Lower leg skin (tissue), 4 donors: Measurements from ENCODE around the gene SERAC1. TPM values are rescaled to one million over a fixed set of nuclear protein-coding genes. Genes with fewer than 3 reads are reported as not detected.
"Not testable (repeated sequence)": the region's sequence is repeated elsewhere in the genome, so short reads cannot be mapped to it uniquely, and the experiment has no call there.

ENCODE experiments used
- DNase-seq, 2 donors: peaks; one replicate each; pipeline ENCODE4 v3.0.0-alpha.2; 2019; ENCODE audit warnings: low spot score in 2 of 2
- H3K4me3 ChIP-seq: fragments of 200-600 bp; sonication (generic); 2 replicates; pipeline ENCODE4 v1.5.1; 2017; ENCODE audit warnings: mild to moderate bottlenecking, low read depth; ENCODE audit not compliant: poor library complexity, severe bottlenecking
- CTCF ChIP-seq, 3 donors: fragments of 450-650 bp; IDR thresholded peaks; one replicate each; pipeline ENCODE4 v1.5.1; 2016; ENCODE audit warnings: antibody characterized with exemption in 3 of 3, mild to moderate bottlenecking in 3 of 3, moderate library complexity in 2 of 3
- POLR2A ChIP-seq, 2 donors: fragments of 450-650 bp; IDR thresholded peaks; one replicate each; pipeline ENCODE4 v1.6.1; 2016 to 2017; ENCODE audit warnings: antibody characterized with exemption in 2 of 2, mild to moderate bottlenecking in 1 of 2, moderate library complexity in 1 of 2
- WGBS, 2 donors: methylation state at CpG; one replicate each; pipeline ENCODE4 v1.1.5; 2018; 5-methylcytosine and 5-hydroxymethylcytosine counted together
- intact Hi-C: fragments of 100-400 bp; cut with DNase I; formaldehyde crosslinking; loops from one replicate; pipeline ENCODE4 v1.15.0; 2023; ENCODE audit warnings: low total_unique reads
- total RNA-seq, 4 donors: library from RNA; depleted of rRNA; stranded (reverse); fragments of >200 nt; gene quantifications; one replicate each; pipeline ENCODE4 v1.1.0, GENCODE V29; 2016

Gene SERAC1
- total RNA-seq, 4 donors from 2014 or later, result 9.2 to 13.9 (median 11.0) TPM

DNA sequence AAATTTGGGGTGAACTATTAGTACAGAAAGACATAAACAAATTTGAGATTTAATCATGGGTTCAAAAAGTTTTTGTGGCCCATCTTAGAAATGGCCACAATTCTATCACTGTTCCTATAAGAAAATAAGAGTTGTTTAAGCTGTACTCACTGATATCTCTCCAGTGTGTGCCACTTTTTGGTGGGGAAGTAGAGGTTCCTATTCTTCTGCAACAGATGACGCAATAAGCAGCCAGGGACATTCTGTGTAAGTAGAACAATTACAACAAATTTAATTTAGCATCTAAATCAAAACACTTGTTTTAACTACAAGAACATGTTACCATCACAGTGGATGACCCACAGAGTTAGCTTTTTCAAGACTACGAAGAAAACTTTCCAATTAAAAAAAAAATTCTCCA lies 9.9 kb downstream of the SERAC1 start:
- H3K4me3 ChIP-seq, result no peak overlapping the region
- TF ChIP-seq POLR2A (IDR thresholded peaks at IDR 0.05), result no peak
- intact Hi-C loops, result no loop called here
- WGBS, 2 donors, result 79 to 83% methylated on average over 2 of the region's 2 CpGs
- DNase-seq, result no peak

DNA sequence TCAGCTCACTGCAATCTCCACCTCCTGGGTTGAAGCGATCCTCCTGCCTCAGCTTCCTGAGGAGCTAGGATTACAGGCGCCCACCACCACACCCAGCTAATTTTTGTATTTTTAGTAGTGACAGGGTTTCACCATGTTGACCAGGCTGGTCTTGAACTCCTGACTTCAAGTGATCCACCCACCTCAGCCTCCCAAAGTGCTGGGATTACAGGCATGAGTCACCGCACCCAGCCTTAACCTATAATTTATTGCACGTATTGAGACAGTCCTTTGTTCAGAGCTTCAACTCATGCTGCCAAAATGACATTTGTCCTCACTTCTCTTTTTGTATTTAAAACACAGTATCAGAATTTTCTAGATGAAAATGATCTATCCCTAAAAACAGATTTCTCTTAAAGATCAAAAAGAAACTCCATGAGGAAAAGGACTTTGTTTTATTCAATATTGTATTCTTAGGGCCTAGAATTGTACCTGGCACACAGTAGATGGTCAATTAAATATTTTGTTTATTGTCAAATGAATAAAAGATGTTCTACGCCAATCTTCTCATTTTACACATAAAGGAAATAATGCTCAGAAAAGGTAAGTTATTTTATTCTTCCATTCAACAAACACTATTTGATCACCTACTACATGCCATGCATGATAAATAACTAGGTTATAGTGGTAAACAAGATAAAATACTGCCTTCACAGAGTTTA lies 10.8 kb downstream of the SERAC1 start:
- DNase-seq, result no peak
- no peak for TF ChIP-seq CTCF (IDR thresholded peaks at IDR 0.05)
- TF ChIP-seq POLR2A (IDR thresholded peaks at IDR 0.05), result no peak
- 87 to 94% methylated on average over 5 of the region's 5 CpGs for WGBS, 2 donors
- intact Hi-C loops, result no loop called here
- H3K4me3 ChIP-seq, result no peak overlapping the region

GRCh38 chr6:158154816-158155215 lies 13.2 kb downstream of the SERAC1 start:
- 95 to 97% methylated on average over 8 of the region's 8 CpGs for WGBS, 2 donors
- intact Hi-C loops, result no loop called here
- TF ChIP-seq CTCF (IDR thresholded peaks at IDR 0.05) (no peak), POLR2A (IDR thresholded peaks at IDR 0.05) (no peak)
- no peak overlapping the region for H3K4me3 ChIP-seq
- DNase-seq, result no peak

DNA sequence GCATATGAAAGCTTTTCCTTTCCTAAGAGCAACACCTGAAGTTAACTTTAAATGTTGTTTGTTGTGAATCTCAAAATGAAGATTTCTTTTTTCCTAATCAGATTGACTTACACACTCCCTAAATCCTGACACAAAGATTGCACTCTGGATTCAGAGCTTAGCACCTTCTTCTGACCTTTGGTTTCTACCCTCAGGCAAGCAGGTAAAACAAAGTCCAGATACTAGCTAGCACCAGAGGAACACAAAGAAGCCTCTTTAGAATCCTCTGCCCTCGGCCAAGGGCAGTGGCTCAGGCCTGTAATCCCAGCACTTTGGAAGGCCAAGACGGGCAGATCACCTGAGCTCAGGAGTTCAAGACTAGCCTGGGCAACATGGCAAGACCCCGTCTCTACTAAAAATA lies 14.5 kb downstream of the SERAC1 start:
- 90 to 98% methylated on average over 3 of the region's 3 CpGs for WGBS, 2 donors
- H3K4me3 ChIP-seq, result no peak overlapping the region
- intact Hi-C loops, result no loop called here
- DNase-seq, result no peak
- TF ChIP-seq POLR2A (IDR thresholded peaks at IDR 0.05) (no peak), CTCF (IDR thresholded peaks at IDR 0.05) (no peak)

DNA sequence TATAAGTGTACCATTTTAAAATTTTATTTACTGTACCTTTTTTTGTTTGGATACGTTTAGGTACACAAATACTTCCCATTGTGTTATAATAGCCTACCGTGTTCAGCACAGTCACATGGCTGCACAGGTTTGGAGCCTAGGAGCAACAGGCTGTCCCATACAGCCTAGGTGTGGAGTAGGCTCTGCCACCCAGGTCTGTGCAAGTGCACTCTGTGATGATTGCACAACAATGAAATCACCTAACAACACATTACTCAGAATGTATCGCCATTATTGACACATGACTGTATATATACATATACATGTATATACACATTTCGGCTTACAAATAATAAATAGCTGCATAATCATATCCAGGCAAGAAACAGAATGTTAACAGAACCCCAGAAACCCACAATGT lies 15.4 kb downstream of the SERAC1 start:
- 82 to 89% methylated on average over 4 of the region's 4 CpGs for WGBS, 2 donors
- DNase-seq, result no peak
- TF ChIP-seq CTCF (IDR thresholded peaks at IDR 0.05) (no peak), POLR2A (IDR thresholded peaks at IDR 0.05) (no peak)
- intact Hi-C loops, result no loop called here
- no peak overlapping the region for H3K4me3 ChIP-seq

- intact Hi-C loops, DNase-seq, H3K4me3 ChIP-seq: not testable (repeated sequence)
- WGBS, 2 donors, result 97% methylated on average over 7 of the region's 7 CpGs
These were observed 16.0 kb downstream of the SERAC1 start for GRCh38 chr6:158152025-158152424.

- 88% methylated on average over 5 of the region's 5 CpGs for WGBS, 2 donors
- intact Hi-C loops, result no loop called here
- no peak for DNase-seq
- TF ChIP-seq CTCF (IDR thresholded peaks at IDR 0.05) (no peak), POLR2A (IDR thresholded peaks at IDR 0.05) (no peak)
- no peak overlapping the region for H3K4me3 ChIP-seq
These were observed 17.4 kb downstream of the SERAC1 start for GRCh38 chr6:158150701-158151100.
